Erythroblast (primary cell): ENCODE results near the gene MRPL40.
A peak's percentile ranks its signal among the peaks of the same experiment; 100 is the strongest.

Experiments used
- DNase-seq, 2 experiments: peaks; one replicate each; lab custom pipeline; 2025; lab: John Stamatoyannopoulos, UW
- GATA1 ChIP-seq: IDR thresholded peaks from 2 replicates; pipeline ENCODE4 v1.6.1; 2011; ENCODE audit warnings: low read depth, mild to moderate bottlenecking, control low read depth, low read length, moderate library complexity
- POLR2A ChIP-seq: IDR thresholded peaks from 2 replicates; pipeline ENCODE4 v1.6.1; 2011; ENCODE audit warnings: mild to moderate bottlenecking, low read length

MRPL40 gene

DNA sequence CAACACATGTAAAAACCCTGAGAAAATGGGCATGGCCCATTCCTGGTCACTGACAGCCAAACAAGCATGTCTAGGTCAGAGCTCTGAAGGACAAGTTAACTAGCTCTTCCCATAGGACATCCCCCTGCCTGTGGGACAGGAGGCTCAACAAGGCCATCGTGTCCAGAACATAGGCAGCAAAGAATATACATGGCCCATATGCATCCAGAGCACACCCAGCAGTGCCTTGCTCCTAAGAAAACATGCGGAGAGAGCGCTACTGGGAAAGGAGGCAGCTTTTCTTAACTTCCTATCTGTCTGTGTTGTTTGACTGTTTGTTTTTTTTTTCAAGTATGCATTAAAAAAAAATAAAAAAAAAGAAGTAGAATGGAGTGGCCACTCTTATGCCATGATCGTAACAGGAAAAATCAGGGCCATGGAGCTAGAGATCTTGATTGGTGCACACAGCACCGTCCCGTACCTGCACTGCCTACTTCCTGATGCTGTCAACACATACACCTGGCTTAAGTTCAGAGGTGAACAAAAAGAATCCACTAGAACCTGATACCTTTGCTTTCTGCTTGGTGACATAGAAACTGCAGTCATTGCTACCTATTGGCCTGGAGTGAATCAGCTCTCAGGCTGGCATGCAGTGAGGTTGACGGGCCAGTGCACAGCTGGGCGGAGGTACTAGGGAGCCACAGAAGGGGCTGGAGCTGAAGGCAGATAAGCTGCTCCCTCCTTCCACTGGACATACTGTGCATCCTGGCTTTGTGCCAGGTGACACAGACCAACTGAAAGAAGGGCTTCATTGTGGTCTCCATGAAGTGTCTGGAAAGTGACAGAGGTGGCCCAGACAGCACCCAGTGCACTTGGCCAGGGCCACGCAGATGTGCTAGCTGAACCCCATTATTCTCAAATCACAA, 34.8 kb downstream of the MRPL40 start:
- peak; percentile 34 to 38 for DNase-seq
- TF ChIP-seq GATA1, result no peak

GRCh38 chr22:19467912-19468311, 35.6 kb downstream of the MRPL40 start:
- TF ChIP-seq GATA1 (no peak), POLR2A (no peak)
- DNase-seq, result no peak

- no peak for DNase-seq
- no peak for TF ChIP-seq GATA1
- no peak for TF ChIP-seq POLR2A
Observed at GRCh38 chr22:19469421-19469820, 37.1 kb downstream of the MRPL40 start.

- TF ChIP-seq POLR2A, result no peak
- no peak for TF ChIP-seq GATA1
- no peak for DNase-seq
Observed at GRCh38 chr22:19470010-19470409, 37.7 kb downstream of the MRPL40 start.

GRCh38 chr22:19471572-19471971, 39.2 kb downstream of the MRPL40 start:
- no peak for TF ChIP-seq POLR2A
- no peak for TF ChIP-seq GATA1
- no peak for DNase-seq

DNA sequence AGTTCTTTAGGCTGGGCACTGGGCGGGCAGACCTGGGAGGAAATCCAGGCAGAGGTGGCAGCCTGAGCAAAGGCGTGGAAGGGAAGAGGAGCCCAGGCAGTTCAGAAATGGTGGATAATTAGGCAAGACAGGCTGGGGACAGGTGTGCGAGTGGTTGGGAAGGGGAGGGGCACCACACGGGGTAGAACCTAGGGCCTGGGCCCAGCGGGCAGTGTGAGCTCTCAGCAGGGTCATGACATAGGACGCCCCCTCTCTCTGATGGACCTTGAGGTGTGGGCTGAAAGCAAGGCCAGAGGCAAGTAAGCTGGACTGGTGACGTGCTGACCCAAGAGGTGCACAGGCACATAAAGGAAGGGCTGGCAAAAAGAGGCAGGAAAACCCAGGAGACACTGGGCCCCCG, 39.9 kb downstream of the MRPL40 start:
- TF ChIP-seq GATA1, result no peak
- DNase-seq, result no peak

DNA sequence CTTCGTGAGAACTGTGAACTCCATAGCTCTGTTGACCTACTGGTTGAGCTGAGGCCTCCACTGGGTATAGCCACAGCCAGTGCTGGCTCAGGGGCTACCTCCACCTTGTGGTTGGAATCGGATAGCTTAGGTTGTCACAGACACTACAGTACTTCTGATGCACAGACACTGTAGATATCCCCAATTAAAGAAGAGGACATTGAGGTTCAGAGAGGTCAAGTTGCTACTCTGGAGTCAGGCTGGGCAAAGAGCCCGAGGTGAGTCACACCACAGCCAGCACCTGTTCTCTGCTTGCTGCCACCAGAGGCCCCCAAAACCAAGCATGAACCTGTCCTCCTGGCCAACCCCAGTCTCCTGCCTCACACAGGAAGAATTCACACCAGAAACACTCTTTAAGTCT, 41.2 kb downstream of the MRPL40 start:
- peak in 1 of 2 experiments; percentile 16 for DNase-seq
- TF ChIP-seq POLR2A (no peak), GATA1 (no peak)

DNA sequence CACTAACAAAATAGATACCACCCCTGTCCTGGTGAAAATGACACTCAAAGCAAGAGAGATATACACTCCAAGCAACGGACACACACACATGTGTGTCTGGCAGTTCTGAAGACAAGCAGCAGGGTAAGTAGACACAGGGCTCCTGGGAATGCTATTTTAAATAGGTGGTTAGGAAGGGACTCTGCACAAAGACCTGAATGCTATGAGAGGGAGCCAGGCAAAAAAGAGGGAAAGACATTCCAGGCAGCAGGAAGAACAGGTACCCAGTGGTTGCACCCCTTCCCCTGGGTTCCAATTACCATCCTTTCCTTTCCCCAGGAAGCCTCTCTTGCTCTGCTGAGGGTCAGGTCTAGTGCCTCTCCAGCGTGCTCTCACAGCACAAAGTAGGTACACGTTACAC, 43.7 kb downstream of the MRPL40 start:
- no peak for DNase-seq
- TF ChIP-seq GATA1 (no peak), POLR2A (no peak)

DNA sequence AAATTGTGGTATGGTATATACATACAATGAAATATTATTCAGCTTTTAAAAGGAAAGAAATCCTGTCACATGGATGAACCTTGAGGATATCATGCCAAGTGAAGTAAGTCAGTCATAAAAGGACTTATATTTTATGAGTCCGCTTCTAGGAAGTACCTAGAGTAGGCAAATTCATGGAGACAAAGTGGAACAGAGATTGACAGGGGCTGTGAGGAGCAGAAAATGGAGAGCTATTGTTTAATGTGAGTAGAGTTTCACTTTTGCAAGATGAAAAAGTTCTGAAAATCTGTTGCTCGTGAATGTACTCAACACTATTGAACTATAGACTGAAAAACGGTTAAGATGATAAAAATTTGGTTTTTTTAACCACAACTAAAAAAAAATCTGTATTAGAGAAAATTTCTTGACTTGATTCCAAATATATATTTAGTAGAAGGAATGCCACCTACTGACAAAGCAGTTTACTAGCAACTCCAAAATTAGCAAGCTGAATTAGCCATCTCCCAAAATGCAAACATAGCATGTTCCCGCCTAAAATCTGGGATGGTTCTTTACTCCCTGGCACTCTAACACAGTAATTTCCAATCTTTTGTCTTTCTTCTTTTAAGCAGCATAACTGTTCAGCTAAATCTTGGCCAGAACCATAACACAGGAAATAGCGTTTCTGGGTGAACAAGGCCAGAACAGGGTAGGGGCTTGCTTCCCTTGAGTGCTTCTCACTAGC, 45.1 kb downstream of the MRPL40 start:
- TF ChIP-seq POLR2A, result no peak
- no peak for TF ChIP-seq GATA1
- peak; percentile 27 to 55 for DNase-seq

DNA sequence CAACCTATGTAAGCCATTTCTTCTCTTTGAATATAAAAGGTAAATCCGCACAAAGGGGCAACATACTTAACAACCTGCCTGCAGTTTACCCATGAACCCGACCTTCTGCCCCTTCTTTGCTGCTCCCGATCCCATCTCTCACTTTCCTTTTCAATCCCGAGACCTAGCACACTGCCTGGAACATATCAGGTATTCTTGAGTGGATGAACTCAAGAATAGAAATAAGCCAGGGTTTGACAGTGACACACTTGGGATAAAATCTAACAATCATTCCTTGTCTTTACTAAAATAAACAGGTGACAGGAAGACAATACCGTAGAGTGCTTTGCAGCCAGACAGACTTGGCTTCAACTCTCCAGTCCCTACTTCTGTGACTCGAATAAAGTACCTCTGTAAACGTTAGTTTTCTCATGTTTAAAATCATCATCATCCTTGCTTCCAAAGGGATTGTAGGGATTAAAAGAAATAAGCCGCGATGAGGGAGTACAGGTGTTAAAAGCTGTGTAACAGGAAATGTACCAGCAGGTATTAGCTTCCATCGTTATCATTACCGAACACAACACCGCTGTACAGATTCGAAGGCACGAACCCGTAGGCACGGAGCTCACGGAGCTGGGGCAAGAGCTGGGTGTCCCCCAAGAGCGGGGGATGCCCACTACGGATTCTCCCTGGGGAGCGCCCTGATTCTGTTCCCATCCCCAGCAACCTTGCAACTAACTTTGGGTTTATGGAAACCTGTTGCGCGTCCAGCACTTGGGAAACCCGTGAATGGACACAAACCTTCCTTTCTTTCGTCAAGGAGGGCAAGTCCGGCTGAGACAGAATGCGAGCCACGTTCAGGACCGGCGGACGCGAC, 45.9 kb downstream of the MRPL40 start:
- peak; percentile 63 to 75 for DNase-seq
- TF ChIP-seq POLR2A, result no peak
- no peak for TF ChIP-seq GATA1

DNA sequence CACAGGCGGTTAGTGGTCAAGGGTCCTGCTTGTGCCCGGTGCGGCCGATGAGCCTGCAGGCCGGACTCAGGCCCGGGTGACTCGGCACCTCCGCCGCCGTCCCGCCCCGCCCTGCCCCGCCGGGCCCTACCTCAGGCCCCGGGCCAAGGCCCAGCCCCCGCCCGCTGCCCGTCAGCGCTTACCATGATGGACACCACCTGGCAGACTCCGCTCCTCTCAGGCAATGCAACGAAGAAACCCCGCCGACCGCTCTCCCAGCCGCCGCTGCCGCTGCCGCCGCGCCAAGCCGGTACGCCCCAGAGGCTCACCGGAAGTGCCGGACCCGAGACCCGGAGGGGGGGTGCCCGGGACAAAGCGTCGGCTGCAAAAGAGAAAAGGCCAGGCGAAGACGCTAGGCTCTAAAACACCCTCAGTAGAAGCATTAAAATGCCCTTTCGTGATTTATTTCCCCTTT, 46.6 kb downstream of the MRPL40 start, which contains the start of gene UFD1:
TSS of gene UFD1 (minus strand) at position 293 of the 454 bp plus-strand sequence. CDS start at position 185, 108 bp downstream.
- peak; percentile 89 to 94 for DNase-seq
- TF ChIP-seq POLR2A (no peak), GATA1 (no peak)

GRCh38 chr22:19479355-19480172, 47.2 kb downstream of the MRPL40 start, which contains the start of gene CDC45:
TSS of gene CDC45 (plus strand) at chr22:19479920. CDS start at chr22:19479969, 49 bp downstream.
- TF ChIP-seq GATA1 (no peak), POLR2A (peak; percentile 67)
- peak; percentile 98 for DNase-seq
